ENCODE measurements around the gene S100A6. TPM values are rescaled to one million over a fixed set of nuclear protein-coding genes. Genes with fewer than 3 reads are reported as not detected.

The S100A6 gene
- total RNA-seq, 2 donors from 2014 or later, result 3.7 to 7.5 TPM

DNA sequence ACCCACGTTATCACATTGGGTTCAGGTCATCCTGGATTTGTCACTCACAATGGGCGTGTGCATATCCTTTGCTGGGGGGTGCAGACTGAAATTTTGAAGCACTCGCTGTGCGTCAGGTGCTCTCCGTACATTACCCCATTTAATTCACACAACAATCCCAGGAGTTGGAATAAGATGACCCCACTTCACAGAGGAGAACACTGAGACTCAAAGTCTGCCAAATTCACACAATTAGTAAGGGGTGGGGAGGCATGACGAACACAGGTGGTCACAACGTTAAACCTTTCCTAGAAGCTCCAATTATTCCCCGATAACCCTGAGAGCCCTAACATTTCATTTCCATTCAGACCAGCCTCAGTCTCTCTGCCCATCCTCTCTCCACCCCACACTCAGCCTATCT, 33.7 kb upstream of the S100A6 start:
- Histone ChIP-seq H3K4me3 (ENCODE audit: low read length) (no peak overlapping the region), H3K36me3 (ENCODE audit: control insufficient read depth, insufficient read depth, low read length) (no peaks in the 10 kb centered on the region), H3K9ac (ENCODE audit: extremely low read depth, low read length, poor library complexity, severe bottlenecking) (no peak overlapping the region), H3K27me3 (ENCODE audit: control insufficient read depth, insufficient read depth, low read length, poor library complexity, severe bottlenecking) (no peaks in the 10 kb centered on the region), H3K9me3 (ENCODE audit: control insufficient read depth, low read length) (peaks cover 8% of the 10 kb centered on the region), H3K4me1 (ENCODE audit: control insufficient read depth, insufficient read depth, low read length) (peaks cover 11% of the 10 kb centered on the region), H3K27ac (ENCODE audit: low read depth, low read length) (no peak overlapping the region)
- no peaks in the 10 kb centered on the region for H3K36me3 Mint-ChIP-seq (ENCODE audit: low read depth)
- peaks cover 29% of the 10 kb centered on the region for H3K4me1 Mint-ChIP-seq
- TF ChIP-seq, protein P1, sequence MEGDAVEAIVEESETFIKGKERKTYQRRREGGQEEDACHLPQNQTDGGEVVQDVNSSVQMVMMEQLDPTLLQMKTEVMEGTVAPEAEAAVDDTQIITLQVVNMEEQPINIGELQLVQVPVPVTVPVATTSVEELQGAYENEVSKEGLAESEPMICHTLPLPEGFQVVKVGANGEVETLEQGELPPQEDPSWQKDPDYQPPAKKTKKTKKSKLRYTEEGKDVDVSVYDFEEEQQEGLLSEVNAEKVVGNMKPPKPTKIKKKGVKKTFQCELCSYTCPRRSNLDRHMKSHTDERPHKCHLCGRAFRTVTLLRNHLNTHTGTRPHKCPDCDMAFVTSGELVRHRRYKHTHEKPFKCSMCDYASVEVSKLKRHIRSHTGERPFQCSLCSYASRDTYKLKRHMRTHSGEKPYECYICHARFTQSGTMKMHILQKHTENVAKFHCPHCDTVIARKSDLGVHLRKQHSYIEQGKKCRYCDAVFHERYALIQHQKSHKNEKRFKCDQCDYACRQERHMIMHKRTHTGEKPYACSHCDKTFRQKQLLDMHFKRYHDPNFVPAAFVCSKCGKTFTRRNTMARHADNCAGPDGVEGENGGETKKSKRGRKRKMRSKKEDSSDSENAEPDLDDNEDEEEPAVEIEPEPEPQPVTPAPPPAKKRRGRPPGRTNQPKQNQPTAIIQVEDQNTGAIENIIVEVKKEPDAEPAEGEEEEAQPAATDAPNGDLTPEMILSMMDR (conservative IDR thresholded peaks at IDR 0.05), result no peak
- no peak overlapping the region for H3K27ac Mint-ChIP-seq
- H3K9me3 Mint-ChIP-seq, result peaks cover 17% of the 10 kb centered on the region
- DNase-seq, result no peak
- H3K27me3 Mint-ChIP-seq (ENCODE audit: insufficient read depth), result peaks cover 7% of the 10 kb centered on the region
- no peak overlapping the region for H3K4me3 Mint-ChIP-seq
- 95% methylated on average over 4 to 8 of the region's 8 CpGs for WGBS, 2 experiments (ENCODE audit: insufficient coverage in 1 of 2, insufficient read length in 1 of 2)

DNA sequence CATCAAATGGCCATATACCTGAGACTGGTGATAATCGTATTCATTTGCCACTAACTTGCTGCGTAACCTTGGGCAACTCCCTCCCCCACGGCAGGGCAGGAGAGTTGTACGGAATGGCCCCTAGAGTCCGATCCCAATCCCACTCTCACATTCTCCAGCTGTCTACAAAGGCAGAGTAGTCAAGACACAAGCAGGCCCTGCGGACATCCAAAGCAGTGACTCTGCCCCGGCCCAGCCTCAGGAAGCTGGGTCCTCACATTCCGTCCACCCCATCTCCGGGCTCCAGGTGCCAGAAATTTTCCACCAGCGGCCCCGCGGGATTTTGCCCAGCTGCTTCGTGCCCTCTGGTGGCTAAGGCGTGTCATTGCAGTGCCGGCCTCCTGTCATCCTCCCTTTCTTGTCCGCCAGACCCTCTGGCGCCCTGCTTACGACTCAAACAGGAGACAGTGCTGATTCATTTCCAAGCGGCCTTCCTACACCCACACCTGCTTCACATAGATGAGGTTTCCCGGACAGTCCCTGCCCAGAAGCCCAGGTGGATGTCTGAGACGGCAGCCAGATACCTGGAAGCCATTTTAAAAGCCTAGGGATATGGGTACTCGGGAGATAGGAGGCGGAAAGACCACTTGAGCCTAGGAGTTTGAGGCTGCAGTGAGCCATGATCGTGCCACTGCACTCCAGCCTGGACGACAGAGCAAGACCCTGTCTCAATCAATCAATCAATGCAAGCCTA, 32.7 kb upstream of the S100A6 start:
- H3K9ac ChIP-seq (ENCODE audit: extremely low read depth, low read length, poor library complexity, severe bottlenecking), result no peak overlapping the region
- peaks cover 7% of the 10 kb centered on the region for H3K27me3 Mint-ChIP-seq (ENCODE audit: insufficient read depth)
- TF ChIP-seq, protein P1 (conservative IDR thresholded peaks at IDR 0.05), result peak; percentile 99
- peak overlapping the region; percentile 78 for H3K27ac Mint-ChIP-seq
- H3K27me3 ChIP-seq (ENCODE audit: control insufficient read depth, insufficient read depth, low read length, poor library complexity, severe bottlenecking), result no peaks in the 10 kb centered on the region
- H3K9me3 Mint-ChIP-seq, result peaks cover 7% of the 10 kb centered on the region
- H3K4me1 ChIP-seq (ENCODE audit: control insufficient read depth, insufficient read depth, low read length), result peaks cover 11% of the 10 kb centered on the region
- peaks cover 29% of the 10 kb centered on the region for H3K4me1 Mint-ChIP-seq
- H3K36me3 ChIP-seq (ENCODE audit: control insufficient read depth, insufficient read depth, low read length), result no peaks in the 10 kb centered on the region
- H3K4me3 ChIP-seq (ENCODE audit: low read length), result no peak overlapping the region
- 35 to 37% methylated on average over 12 to 25 of the region's 25 CpGs for WGBS, 2 experiments (ENCODE audit: insufficient coverage in 1 of 2, insufficient read length in 1 of 2)
- peak; percentile 97 for DNase-seq
- no peaks in the 10 kb centered on the region for H3K9me3 ChIP-seq (ENCODE audit: control insufficient read depth, low read length)
- H3K4me3 Mint-ChIP-seq, result peak overlapping the region; percentile 42
- H3K36me3 Mint-ChIP-seq (ENCODE audit: low read depth), result no peaks in the 10 kb centered on the region
- peak overlapping the region; percentile 40 for H3K27ac ChIP-seq (ENCODE audit: low read depth, low read length)

GRCh38 chr1:153567621-153568366, 32.0 kb upstream of the S100A6 start:
- DNase-seq, result peak; percentile 80
- WGBS, 2 experiments (ENCODE audit: insufficient coverage in 1 of 2, insufficient read length in 1 of 2), result 72 to 79% methylated on average over 13 to 22 of the region's 22 CpGs
- peaks cover 2% of the 10 kb centered on the region for H3K9me3 Mint-ChIP-seq
- H3K27me3 Mint-ChIP-seq (ENCODE audit: insufficient read depth), result peaks cover 7% of the 10 kb centered on the region
- H3K27ac ChIP-seq (ENCODE audit: low read depth, low read length), result peak overlapping the region; percentile 40
- H3K4me1 Mint-ChIP-seq, result peaks cover 29% of the 10 kb centered on the region
- no peak overlapping the region for H3K9ac ChIP-seq (ENCODE audit: extremely low read depth, low read length, poor library complexity, severe bottlenecking)
- H3K27ac Mint-ChIP-seq, result peak overlapping the region; percentile 78
- TF ChIP-seq, protein P1 (conservative IDR thresholded peaks at IDR 0.05), result no peak
- H3K36me3 Mint-ChIP-seq (ENCODE audit: low read depth), result no peaks in the 10 kb centered on the region
- no peaks in the 10 kb centered on the region for H3K36me3 ChIP-seq (ENCODE audit: control insufficient read depth, insufficient read depth, low read length)
- H3K27me3 ChIP-seq (ENCODE audit: control insufficient read depth, insufficient read depth, low read length, poor library complexity, severe bottlenecking), result no peaks in the 10 kb centered on the region
- peak overlapping the region; percentile 42 for H3K4me3 Mint-ChIP-seq
- H3K4me3 ChIP-seq (ENCODE audit: low read length), result no peak overlapping the region
- peaks cover 11% of the 10 kb centered on the region for H3K4me1 ChIP-seq (ENCODE audit: control insufficient read depth, insufficient read depth, low read length)
- H3K9me3 ChIP-seq (ENCODE audit: control insufficient read depth, low read length), result no peaks in the 10 kb centered on the region

Data from endodermal cell (in vitro differentiated cells).